GM19328 (cell line): Measurements from ENCODE around the gene TNS1.

Experiments used
- ATAC-seq: cut with Tn5 transposase; IDR thresholded peaks from one replicate; pipeline ENCODE4 v1.9.1; 2021; ENCODE audit warnings: mild to moderate bottlenecking, moderate library complexity; ENCODE audit not compliant: unreplicated experiment

TNS1 gene

DNA sequence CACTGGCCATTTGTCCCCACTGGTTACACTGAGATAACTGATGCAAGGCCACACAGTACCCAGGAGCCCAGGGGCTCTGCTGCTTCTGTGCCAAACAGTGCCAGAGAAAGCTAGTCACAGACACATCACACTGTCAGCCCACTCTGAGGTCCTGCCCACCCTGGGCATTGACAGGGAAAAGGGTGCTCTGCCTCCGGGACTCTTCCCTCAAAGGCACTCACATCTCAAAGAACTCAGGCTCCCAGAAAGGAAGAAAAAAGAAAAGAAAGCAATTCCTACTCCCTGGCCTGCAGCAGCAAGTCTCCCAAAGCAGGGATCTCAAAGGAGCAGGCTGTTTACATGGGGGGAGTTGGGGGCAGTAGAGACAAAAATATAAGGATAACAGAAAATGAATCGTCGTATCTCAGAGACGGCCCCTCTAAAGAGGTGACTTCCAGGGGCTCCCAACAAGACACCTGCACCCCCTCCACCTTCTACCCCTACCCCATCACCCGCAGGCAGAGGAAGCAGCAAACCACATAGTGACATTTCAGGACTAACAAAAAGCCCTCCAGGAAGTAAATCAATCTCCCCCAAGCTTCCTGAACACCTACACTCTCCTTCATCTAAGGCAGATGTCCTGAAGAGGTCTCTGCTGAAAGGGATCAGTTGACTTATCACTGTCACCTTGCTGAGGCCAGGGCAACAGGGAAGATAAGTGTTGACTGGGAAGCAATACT is 247.6 kb downstream of the TNS1 start:
- no peak for ATAC-seq

DNA sequence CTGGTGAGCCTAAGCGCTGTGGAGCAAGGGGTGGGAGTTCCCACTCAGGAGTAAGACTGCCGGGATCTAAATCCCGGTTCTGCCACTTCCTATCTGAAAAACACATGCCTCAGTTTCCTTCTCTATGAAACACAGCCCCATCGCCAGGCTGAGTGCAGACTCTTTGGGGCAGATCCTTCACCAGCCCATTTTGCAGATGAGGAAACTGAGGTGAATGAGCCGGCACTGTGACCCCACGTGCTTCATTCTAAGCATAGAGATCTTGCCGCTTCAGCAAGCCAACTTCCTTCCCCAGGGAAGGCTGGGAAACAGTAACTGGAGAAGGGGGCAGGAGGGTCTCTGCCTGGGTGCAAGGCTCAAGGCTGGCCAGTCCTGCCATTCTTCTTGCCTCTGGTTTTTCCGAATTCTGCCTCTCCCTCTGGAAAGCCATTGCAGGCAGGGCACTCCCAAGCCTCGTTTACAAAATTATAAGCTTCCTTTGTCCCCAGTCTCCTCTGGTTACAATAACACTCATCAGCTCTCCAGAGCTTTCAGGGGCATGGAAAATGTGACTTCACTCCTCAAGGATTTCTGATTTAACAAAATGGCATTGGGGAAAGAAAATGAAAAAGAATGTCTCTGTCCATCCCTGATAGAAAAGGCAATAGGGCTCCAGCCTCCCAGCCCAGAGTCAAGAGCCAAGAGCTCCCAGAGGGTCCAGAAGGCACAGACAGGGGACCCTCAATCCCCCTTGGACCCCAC is 249.2 kb downstream of the TNS1 start:
- ATAC-seq: no peak

- ATAC-seq: no peak
Observed at GRCh38 chr2:217752714-217753459, 249.9 kb downstream of the TNS1 start.

- no peak for ATAC-seq
Observed at GRCh38 chr2:217751952-217752351, 250.8 kb downstream of the TNS1 start.

GRCh38 chr2:217751192-217751591 is 251.6 kb downstream of the TNS1 start:
- ATAC-seq: no peak
